Adrenal gland (tissue), 5 donors: ENCODE results near the gene CFAP20.

Experiments
- POLR2A ChIP-seq, 2 donors: fragments of 450-650 bp; IDR thresholded peaks; one replicate each; pipeline ENCODE4 v1.6.1; 2017; ENCODE audit warnings: antibody characterized with exemption in 2 of 2, mild to moderate bottlenecking in 2 of 2, moderate library complexity in 1 of 2
- TF ChIP-seq, protein P1 (sequence below), 6 experiments: fragments of 450-650 bp in 4 of 6; fragments of 200-600 bp in 2 of 6; sonication (generic) in 1 of 6; IDR thresholded peaks; 1 replicate in 5 of 6; 2 replicates in 1 of 6; pipeline versions ENCODE4 v1.5.1 to v1.8.0; 2016 to 2021; ENCODE audit warnings: antibody characterized with exemption in 6 of 6, mild to moderate bottlenecking in 2 of 6, moderate library complexity in 1 of 6
- donor health status: DM: no; HTN: no; CAD: no.

DNA sequence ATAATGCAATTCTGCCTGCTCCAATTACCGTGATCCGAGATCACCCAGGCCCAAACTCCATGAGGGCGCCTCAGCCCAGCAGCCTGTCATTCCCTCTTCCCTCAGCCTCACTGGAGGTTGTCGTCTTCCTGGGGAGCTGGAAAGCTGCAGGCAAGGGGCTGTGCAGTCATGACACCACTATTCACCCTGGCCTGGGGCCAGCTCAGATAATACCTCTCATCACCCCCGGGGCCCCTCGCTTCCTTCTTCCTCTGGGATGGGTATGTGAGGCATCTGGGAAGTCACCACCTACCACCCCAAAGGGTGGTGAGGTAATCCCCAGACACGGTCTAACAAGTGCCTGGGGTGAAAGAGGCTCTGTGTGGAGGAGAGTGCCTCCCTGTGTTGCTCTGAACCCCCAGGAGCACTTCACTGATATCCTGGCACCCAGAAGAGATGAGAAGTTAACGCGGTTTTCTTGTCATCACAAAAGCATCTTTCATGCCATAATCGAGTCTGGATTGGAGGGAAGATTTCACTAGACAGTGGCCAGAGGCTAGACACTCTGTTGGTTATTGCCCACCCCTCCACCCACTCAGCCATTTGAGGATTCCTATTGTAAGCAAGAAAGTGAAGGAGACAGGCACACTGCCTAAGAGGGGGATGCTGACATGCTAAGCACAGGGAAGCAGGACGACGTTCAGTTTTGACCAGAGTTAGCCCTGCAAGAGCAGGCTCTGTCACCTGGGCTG lies 18.4 kb downstream of the CFAP20 start:
- TF ChIP-seq, protein P1, sequence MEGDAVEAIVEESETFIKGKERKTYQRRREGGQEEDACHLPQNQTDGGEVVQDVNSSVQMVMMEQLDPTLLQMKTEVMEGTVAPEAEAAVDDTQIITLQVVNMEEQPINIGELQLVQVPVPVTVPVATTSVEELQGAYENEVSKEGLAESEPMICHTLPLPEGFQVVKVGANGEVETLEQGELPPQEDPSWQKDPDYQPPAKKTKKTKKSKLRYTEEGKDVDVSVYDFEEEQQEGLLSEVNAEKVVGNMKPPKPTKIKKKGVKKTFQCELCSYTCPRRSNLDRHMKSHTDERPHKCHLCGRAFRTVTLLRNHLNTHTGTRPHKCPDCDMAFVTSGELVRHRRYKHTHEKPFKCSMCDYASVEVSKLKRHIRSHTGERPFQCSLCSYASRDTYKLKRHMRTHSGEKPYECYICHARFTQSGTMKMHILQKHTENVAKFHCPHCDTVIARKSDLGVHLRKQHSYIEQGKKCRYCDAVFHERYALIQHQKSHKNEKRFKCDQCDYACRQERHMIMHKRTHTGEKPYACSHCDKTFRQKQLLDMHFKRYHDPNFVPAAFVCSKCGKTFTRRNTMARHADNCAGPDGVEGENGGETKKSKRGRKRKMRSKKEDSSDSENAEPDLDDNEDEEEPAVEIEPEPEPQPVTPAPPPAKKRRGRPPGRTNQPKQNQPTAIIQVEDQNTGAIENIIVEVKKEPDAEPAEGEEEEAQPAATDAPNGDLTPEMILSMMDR (IDR thresholded peaks at IDR 0.05) = no peak
- TF ChIP-seq POLR2A (IDR thresholded peaks at IDR 0.05) = no peak
